ENCODE measurements around the gene TDRD1.

DNA sequence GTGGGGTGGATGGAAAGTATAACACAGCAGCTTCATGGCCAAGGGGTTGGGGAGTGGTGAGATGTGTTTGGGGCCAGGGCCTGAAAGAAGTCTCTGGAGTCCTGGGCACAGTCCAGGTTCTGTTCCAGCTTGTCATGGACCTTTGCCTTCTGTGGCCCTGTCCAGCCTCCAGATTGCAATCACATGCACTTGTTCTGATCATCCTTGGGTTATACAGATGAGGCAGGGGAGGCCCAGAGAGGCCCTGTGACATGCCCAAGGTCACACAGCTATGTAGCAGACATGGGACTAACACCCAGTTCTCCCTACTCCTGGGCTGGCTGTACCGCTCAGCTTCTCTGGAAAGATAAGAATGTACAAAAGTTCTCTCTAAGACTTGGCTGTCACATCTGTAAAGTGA lies 71.6 kb downstream of the TDRD1 start:
- no peak for TF ChIP-seq GATA3 (IDR thresholded peaks at IDR 0.05; ENCODE audit: low read depth, low read length)
- TF ChIP-seq GATA2 (IDR thresholded peaks at IDR 0.05; ENCODE audit: low read depth, low read length), result no peak

Measured in SH-SY5Y (cell line).